Tibial nerve (tissue), 4 donors: ENCODE data around the gene SLC38A9. TPM values are rescaled to one million over a fixed set of nuclear protein-coding genes. Genes with fewer than 3 reads are reported as not detected.

Experiments used
- DNase-seq, 2 donors: peaks; one replicate each; pipeline ENCODE4 v3.0.0-alpha.2; 2019; ENCODE audit warnings: low spot score in 2 of 2
- H3K27ac ChIP-seq, 4 donors: fragments of 200-600 bp; sonication (generic) in 3 of 4; one replicate each; pipeline ENCODE4 v1.5.1; 2017 to 2019; ENCODE audit warnings: mild to moderate bottlenecking in 1 of 4
- H3K27me3 ChIP-seq, 2 donors: fragments of 200-600 bp; sonication (generic) in 1 of 2; one replicate each; pipeline versions ENCODE4 v1.5.1 to v1.6.0; 2017 to 2019
- H3K36me3 ChIP-seq, 3 donors: fragments of 200-600 bp; sonication (generic); one replicate each; pipeline ENCODE4 v1.5.1; 2018 to 2019
- H3K4me1 ChIP-seq, 4 donors: fragments of 200-600 bp; sonication (generic) in 3 of 4; one replicate each; pipeline ENCODE4 v1.5.1; 2017 to 2019
- H3K4me3 ChIP-seq, 4 donors: fragments of 200-600 bp; sonication (generic) in 3 of 4; one replicate each; pipeline ENCODE4 v1.5.1; 2017 to 2019; ENCODE audit warnings: mild to moderate bottlenecking in 1 of 4, moderate library complexity in 1 of 4
- H3K9me3 ChIP-seq, 4 donors: fragments of 200-600 bp; sonication (generic) in 3 of 4; one replicate each; pipeline ENCODE4 v1.5.1; 2017 to 2019
- CTCF ChIP-seq, 5 experiments: fragments of 200-600 bp in 3 of 5; fragments of 450-650 bp in 2 of 5; sonication (generic) in 3 of 5; IDR thresholded peaks; one replicate each; pipeline ENCODE4 v1.5.1; 2016 to 2019; ENCODE audit warnings: antibody characterized with exemption in 5 of 5, mild to moderate bottlenecking in 3 of 5, moderate library complexity in 2 of 5
- EP300 ChIP-seq, 2 donors: sonication (generic); formaldehyde crosslinking; IDR thresholded peaks; one replicate each; pipeline ENCODE4 v1.6.1; 2017; ENCODE audit warnings: antibody characterized with exemption in 2 of 2, mild to moderate bottlenecking in 1 of 2
- POLR2A ChIP-seq, 2 donors: fragments of 450-650 bp; IDR thresholded peaks; one replicate each; pipeline ENCODE4 v1.6.1; 2017; ENCODE audit warnings: antibody characterized with exemption in 2 of 2, mild to moderate bottlenecking in 2 of 2, moderate library complexity in 2 of 2
- WGBS, 2 donors: methylation state at CpG; one replicate each; pipeline ENCODE4 v1.1.5; 2018; 5-methylcytosine and 5-hydroxymethylcytosine counted together
- total RNA-seq, 4 donors: library from RNA; depleted of rRNA; stranded (reverse); fragments of >200 nt; gene quantifications; one replicate each; pipeline ENCODE4 v1.1.0, GENCODE V29; 2016

SLC38A9 gene
- total RNA-seq, 4 donors from 2014 or later: 11.0 to 39.1 (median 23.6) TPM

GRCh38 chr5:55592388-55593114 lies 119.6 kb downstream of the SLC38A9 start:
- no peak for DNase-seq
- peaks cover 0 to 11% (median 7%) of the 10 kb centered on the region in 4 donors for H3K4me1 ChIP-seq
- TF ChIP-seq EP300 (IDR thresholded peaks at IDR 0.05) (no peak), CTCF (IDR thresholded peaks at IDR 0.05) (no peak), POLR2A (IDR thresholded peaks at IDR 0.05) (no peak)
- H3K4me3 ChIP-seq: no peak overlapping the region
- no peaks in the 10 kb centered on the region for H3K36me3 ChIP-seq
- no peaks in the 10 kb centered on the region for H3K27me3 ChIP-seq
- peak overlapping the region in 2 of 4 donors; percentile 32 to 46 for H3K27ac ChIP-seq
- H3K9me3 ChIP-seq: no peaks in the 10 kb centered on the region
- WGBS, 2 donors: 91 to 93% methylated on average over 5 of the region's 5 CpGs

GRCh38 chr5:55591686-55592085 lies 120.4 kb downstream of the SLC38A9 start:
- WGBS, 2 donors: 62 to 67% methylated on average over 4 of the region's 4 CpGs
- Histone ChIP-seq H3K27ac (no peak overlapping the region), H3K4me3 (no peak overlapping the region), H3K4me1 (peaks cover 0 to 2% (median under 1%) of the 10 kb centered on the region in 4 donors), H3K27me3 (no peaks in the 10 kb centered on the region), H3K9me3 (no peaks in the 10 kb centered on the region), H3K36me3 (no peaks in the 10 kb centered on the region)
- TF ChIP-seq POLR2A (IDR thresholded peaks at IDR 0.05): no peak
- no peak for TF ChIP-seq EP300 (IDR thresholded peaks at IDR 0.05)
- TF ChIP-seq CTCF (IDR thresholded peaks at IDR 0.05): no peak
- DNase-seq: no peak

GRCh38 chr5:55585206-55585610 lies 126.9 kb downstream of the SLC38A9 start:
- H3K4me3 ChIP-seq: no peak overlapping the region
- H3K36me3 ChIP-seq: no peaks in the 10 kb centered on the region
- TF ChIP-seq POLR2A (IDR thresholded peaks at IDR 0.05): no peak
- no peak for TF ChIP-seq CTCF (IDR thresholded peaks at IDR 0.05)
- TF ChIP-seq EP300 (IDR thresholded peaks at IDR 0.05): no peak
- no peak for DNase-seq
- no peak overlapping the region for H3K27ac ChIP-seq
- 62 to 80% methylated on average over 1 of the region's 1 CpG for WGBS, 2 donors
- no peaks in the 10 kb centered on the region for H3K9me3 ChIP-seq
- H3K4me1 ChIP-seq: peaks cover 0 to 5% (median 0%) of the 10 kb centered on the region in 4 donors
- no peaks in the 10 kb centered on the region for H3K27me3 ChIP-seq

GRCh38 chr5:55584398-55585205 lies 127.5 kb downstream of the SLC38A9 start:
- DNase-seq: no peak
- peak overlapping the region in 1 of 4 donors; percentile 24 for H3K27ac ChIP-seq
- H3K4me3 ChIP-seq: no peak overlapping the region
- peaks cover 0 to 5% (median 0%) of the 10 kb centered on the region in 4 donors for H3K4me1 ChIP-seq
- H3K27me3 ChIP-seq: no peaks in the 10 kb centered on the region
- WGBS, 2 donors: 61 to 87% methylated on average over 3 of the region's 3 CpGs
- H3K9me3 ChIP-seq: no peaks in the 10 kb centered on the region
- no peaks in the 10 kb centered on the region for H3K36me3 ChIP-seq
- TF ChIP-seq POLR2A (IDR thresholded peaks at IDR 0.05) (no peak), CTCF (IDR thresholded peaks at IDR 0.05) (no peak), EP300 (IDR thresholded peaks at IDR 0.05) (no peak)

GRCh38 chr5:55583578-55583977 lies 128.5 kb downstream of the SLC38A9 start:
- no peak for DNase-seq
- TF ChIP-seq CTCF (IDR thresholded peaks at IDR 0.05) (no peak), POLR2A (IDR thresholded peaks at IDR 0.05) (no peak), EP300 (IDR thresholded peaks at IDR 0.05) (no peak)
- peaks cover 0 to 7% (median 0%) of the 10 kb centered on the region in 4 donors for H3K4me1 ChIP-seq
- WGBS, 2 donors: 85 to 94% methylated on average over 9 of the region's 9 CpGs
- H3K27me3 ChIP-seq: no peaks in the 10 kb centered on the region
- no peak overlapping the region for H3K27ac ChIP-seq
- H3K4me3 ChIP-seq: no peak overlapping the region
- H3K9me3 ChIP-seq: no peaks in the 10 kb centered on the region
- H3K36me3 ChIP-seq: no peaks in the 10 kb centered on the region
